Small intestine (tissue), 7 donors: ENCODE measurements around the gene TPD52L2. TPM values are rescaled to one million over a fixed set of nuclear protein-coding genes. Genes with fewer than 3 reads are reported as not detected.
"Not testable (repeated sequence)": the region's sequence is repeated elsewhere in the genome, so short reads cannot be mapped to it uniquely, and the experiment has no call there.

ENCODE experiments used
- DNase-seq, 2 donors: peaks; one replicate each; pipeline versions ENCODE4 v3.0.0 to v3.0.0-alpha.2; 2013
- FAIRE-seq: peaks from 2 replicates; lab custom pipeline; 2012; peaks lifted over from hg19 to GRCh38; lab: Jason Lieb, UNC
- H3K27ac ChIP-seq, 3 donors: one replicate each; pipeline ENCODE4 v1.5.1; 2013; ENCODE audit warnings: low read length in 2 of 3, mild to moderate bottlenecking in 2 of 3, control low read depth in 1 of 3, inconsistent platforms in 1 of 3, low read depth in 1 of 3, moderate library complexity in 1 of 3
- H3K27me3 ChIP-seq, 3 donors: one replicate each; pipeline ENCODE4 v1.6.1; 2013; ENCODE audit warnings: low read length in 3 of 3, inconsistent platforms in 1 of 3; ENCODE audit not compliant: control insufficient read depth in 3 of 3, insufficient read depth in 3 of 3
- H3K36me3 ChIP-seq, 3 donors: one replicate each; pipeline ENCODE4 v1.6.1; 2013; ENCODE audit warnings: low read length in 3 of 3, inconsistent platforms in 1 of 3, low read depth in 1 of 3, mild to moderate bottlenecking in 1 of 3, moderate library complexity in 1 of 3; ENCODE audit not compliant: control insufficient read depth in 3 of 3, insufficient read depth in 2 of 3
- H3K4me1 ChIP-seq, 3 donors: one replicate each; pipeline ENCODE4 v1.6.1; 2013; ENCODE audit warnings: low read length in 2 of 3, inconsistent platforms in 1 of 3, low read depth in 1 of 3, mild to moderate bottlenecking in 1 of 3, moderate library complexity in 1 of 3; ENCODE audit not compliant: control insufficient read depth in 3 of 3, insufficient read depth in 2 of 3
- H3K4me3 ChIP-seq, 3 donors: one replicate each; pipeline ENCODE4 v1.5.1; 2013; ENCODE audit warnings: low read length in 3 of 3, control low read depth in 1 of 3, inconsistent platforms in 1 of 3, low read depth in 1 of 3, mild to moderate bottlenecking in 1 of 3, moderate library complexity in 1 of 3
- H3K9me3 ChIP-seq, 2 donors: one replicate each; pipeline ENCODE4 v1.6.1; 2013; ENCODE audit warnings: low read depth in 1 of 2, low read length in 1 of 2; ENCODE audit not compliant: control insufficient read depth in 2 of 2, insufficient read depth in 1 of 2
- WGBS, 3 donors: extraction: QIAGEN DNeasy Blood & Tissue Kit; methylation state at CpG; one replicate each; pipeline ENCODE4 v1.1.7; 2013; 5-methylcytosine and 5-hydroxymethylcytosine counted together
- polyA plus RNA-seq, 4 donors: library from polyadenylated mRNA; stranded (reverse) in 3 of 4; unstranded in 1 of 4; fragments of 200-250 nt in 3 of 4; fragments of 120-200 nt in 1 of 4; gene quantifications; one replicate each; pipeline versions ENCODE4 v1.2.1 to v1.2.3, GENCODE V29; 2013
- donor health status: healthy with polysubstance abuse.
- donor health status: control.
- donor health status: control.
- donor health status: Bipolar disorder and iron deficiency.
- donor health status: healthy.

TPD52L2 gene
- polyA plus RNA-seq, 4 donors = 65.6 to 87.7 (median 70.0) TPM

DNA sequence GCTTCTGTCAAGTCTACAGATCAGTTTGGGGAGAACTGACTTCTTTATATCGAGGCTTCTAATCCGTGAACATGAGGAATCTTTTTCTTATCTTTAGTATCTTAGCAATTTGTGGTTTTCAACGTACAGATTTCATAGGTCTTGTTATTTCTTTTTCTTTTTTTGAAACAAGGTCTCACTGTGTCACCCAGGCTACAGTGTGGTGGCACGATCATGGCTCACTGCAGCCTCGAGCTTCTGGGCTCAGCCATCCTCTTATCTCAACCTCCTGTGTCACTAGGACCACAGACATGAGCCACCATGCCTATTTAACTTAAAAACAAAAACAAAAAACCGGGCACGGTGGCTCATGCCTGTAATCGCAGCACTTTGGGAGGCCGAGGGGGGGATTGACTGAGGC lies 59.2 kb downstream of the TPD52L2 start:
- DNase-seq = no peak
- no peak overlapping the region for H3K4me3 ChIP-seq
- no peak for FAIRE-seq
- peaks cover 12 to 53% (median 14%) of the 10 kb centered on the region in 3 donors for H3K36me3 ChIP-seq
- H3K9me3 ChIP-seq = no peaks in the 10 kb centered on the region
- H3K27ac ChIP-seq = no peak overlapping the region
- no peaks in the 10 kb centered on the region for H3K4me1 ChIP-seq
- H3K27me3 ChIP-seq = no peaks in the 10 kb centered on the region
- 78 to 82% (median 81%) methylated on average over 9 of the region's 9 CpGs for WGBS, 3 donors

DNA sequence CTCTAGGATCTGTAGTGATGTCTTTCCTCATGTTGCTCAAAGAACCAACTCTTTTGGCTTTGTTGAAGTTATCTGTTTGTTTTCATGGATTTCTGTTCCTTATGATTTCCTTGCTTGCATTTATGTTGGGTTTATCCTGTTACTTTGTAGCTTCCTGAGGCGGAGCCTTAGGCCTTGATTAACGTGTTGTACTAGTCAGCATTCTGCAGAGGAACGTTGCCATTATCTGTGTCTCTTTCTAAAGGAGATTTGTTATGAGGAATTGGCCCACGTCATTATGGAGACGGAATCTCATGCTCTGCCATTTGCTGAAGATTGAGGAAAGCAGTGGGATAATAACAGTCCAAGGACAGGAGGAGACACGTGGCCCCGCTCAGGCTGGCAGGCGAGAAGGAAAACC lies 61.2 kb downstream of the TPD52L2 start:
- no peak for FAIRE-seq
- DNase-seq = no peak
- H3K27ac ChIP-seq = no peak overlapping the region
- WGBS, 3 donors = 80 to 83% (median 81%) methylated on average over 8 of the region's 8 CpGs
- no peaks in the 10 kb centered on the region for H3K27me3 ChIP-seq
- no peaks in the 10 kb centered on the region for H3K9me3 ChIP-seq
- no peak overlapping the region for H3K4me3 ChIP-seq
- peaks cover 17 to 65% (median 21%) of the 10 kb centered on the region in 3 donors for H3K36me3 ChIP-seq
- H3K4me1 ChIP-seq = no peaks in the 10 kb centered on the region

DNA sequence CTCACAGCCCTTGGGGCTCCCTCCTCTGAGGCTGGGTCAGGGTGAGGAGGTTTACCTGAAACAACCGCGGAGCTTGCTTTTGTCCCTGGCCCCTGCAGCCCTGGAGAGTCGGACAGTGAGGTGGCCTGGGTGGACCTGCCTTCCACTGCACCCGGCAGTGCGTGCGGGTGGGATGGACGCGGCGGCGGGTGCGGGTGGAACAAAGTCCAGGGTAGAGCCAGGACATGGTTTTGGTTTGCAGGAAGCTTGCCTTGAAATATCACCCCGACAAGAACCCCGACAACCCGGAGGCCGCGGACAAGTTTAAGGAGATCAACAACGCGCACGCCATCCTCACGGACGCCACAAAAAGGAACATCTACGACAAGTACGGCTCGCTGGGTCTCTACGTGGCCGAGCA lies 64.0 kb downstream of the TPD52L2 start:
- peaks cover 22 to 83% (median 25%) of the 10 kb centered on the region in 3 donors for H3K36me3 ChIP-seq
- H3K4me3 ChIP-seq = no peak overlapping the region
- no peaks in the 10 kb centered on the region for H3K9me3 ChIP-seq
- H3K27ac ChIP-seq = no peak overlapping the region
- H3K4me1 ChIP-seq = no peaks in the 10 kb centered on the region
- FAIRE-seq (no peak), DNase-seq (no peak)
- H3K27me3 ChIP-seq = no peaks in the 10 kb centered on the region
- WGBS, 3 donors = 96 to 98% (median 97%) methylated on average over 26 of the region's 26 CpGs

- not testable (repeated sequence) for H3K27me3 ChIP-seq, H3K4me3 ChIP-seq, H3K27ac ChIP-seq, H3K4me1 ChIP-seq, FAIRE-seq, H3K9me3 ChIP-seq, DNase-seq
- 95 to 98% (median 98%) methylated on average over 29 to 31 of the region's 31 CpGs for WGBS, 3 donors
- peaks cover 22 to 85% (median 29%) of the 10 kb centered on the region in 3 donors for H3K36me3 ChIP-seq
Measured at GRCh38 chr20:63929473-63929883, 64.4 kb downstream of the TPD52L2 start.

DNA sequence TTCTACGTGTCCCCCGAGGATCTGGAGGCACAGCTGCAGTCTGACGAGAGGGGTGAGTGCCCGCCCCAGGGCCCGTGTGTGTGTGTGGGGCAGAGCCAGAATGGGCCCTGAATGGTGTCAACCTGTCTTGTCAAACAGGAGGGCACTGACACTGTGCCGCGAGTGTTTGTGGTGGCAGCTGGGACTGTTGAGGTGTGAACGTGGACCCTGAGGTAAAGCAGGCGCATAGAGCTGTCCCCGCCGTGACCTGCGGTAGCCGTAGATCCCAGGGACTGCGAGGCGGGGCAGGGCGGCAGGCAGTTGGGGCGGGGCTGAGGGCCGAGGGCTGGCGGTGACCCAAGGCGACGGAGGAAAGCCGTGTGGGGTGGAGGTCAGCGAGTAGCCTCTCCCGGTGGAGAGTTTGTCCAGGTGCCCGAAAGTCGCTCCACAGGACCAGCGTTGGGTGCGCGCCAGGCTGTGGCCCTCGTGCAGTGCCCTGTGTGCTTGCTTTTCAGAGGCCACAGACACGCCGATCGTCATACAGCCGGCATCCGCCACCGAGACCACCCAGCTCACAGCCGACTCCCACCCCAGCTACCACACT lies 66.0 kb downstream of the TPD52L2 start:
- Histone ChIP-seq H3K36me3 (peaks cover 22 to 90% (median 37%) of the 10 kb centered on the region in 3 donors), H3K9me3 (no peaks in the 10 kb centered on the region), H3K4me3 (no peak overlapping the region), H3K27me3 (no peaks in the 10 kb centered on the region), H3K4me1 (no peaks in the 10 kb centered on the region), H3K27ac (no peak overlapping the region)
- WGBS, 3 donors = 74 to 87% (median 76%) methylated on average over 35 to 37 of the region's 37 CpGs
- FAIRE-seq (no peak), DNase-seq (no peak)

DNA sequence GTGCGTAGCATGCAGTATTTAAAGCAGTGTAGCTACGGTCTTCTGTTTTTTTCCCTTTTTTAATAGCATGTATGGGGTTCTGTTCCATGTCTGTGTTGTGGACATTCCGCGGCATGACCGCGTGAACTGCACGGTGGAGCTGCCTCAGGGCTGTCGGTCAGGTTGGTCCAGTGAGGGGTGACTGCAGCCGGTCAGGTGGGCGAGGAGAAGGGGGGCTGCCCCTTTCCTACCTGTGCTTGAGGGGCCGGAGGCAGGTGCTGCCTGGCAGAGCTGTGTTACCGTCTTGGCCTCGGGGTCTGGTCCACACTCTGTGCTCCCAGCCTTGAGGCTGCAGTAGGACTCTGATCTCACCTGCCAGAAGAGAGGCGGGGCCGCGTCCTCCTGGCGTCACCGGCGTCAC lies 66.7 kb downstream of the TPD52L2 start:
- H3K9me3 ChIP-seq = no peaks in the 10 kb centered on the region
- FAIRE-seq (no peak), DNase-seq (no peak)
- no peak overlapping the region for H3K27ac ChIP-seq
- 93 to 95% (median 93%) methylated on average over 19 of the region's 19 CpGs for WGBS, 3 donors
- no peaks in the 10 kb centered on the region for H3K4me1 ChIP-seq
- peaks cover 23 to 90% (median 37%) of the 10 kb centered on the region in 3 donors for H3K36me3 ChIP-seq
- no peak overlapping the region for H3K4me3 ChIP-seq
- H3K27me3 ChIP-seq = no peaks in the 10 kb centered on the region

GRCh38 chr20:63932606-63933160 lies 67.6 kb downstream of the TPD52L2 start:
- no peak overlapping the region for H3K4me3 ChIP-seq

GRCh38 chr20:63933646-63934045 lies 68.6 kb downstream of the TPD52L2 start:
- DNase-seq (no peak), FAIRE-seq (no peak)
- H3K36me3 ChIP-seq = peaks cover 22 to 86% (median 29%) of the 10 kb centered on the region in 3 donors
- no peaks in the 10 kb centered on the region for H3K9me3 ChIP-seq
- no peak overlapping the region for H3K4me3 ChIP-seq
- no peaks in the 10 kb centered on the region for H3K27me3 ChIP-seq
- no peaks in the 10 kb centered on the region for H3K4me1 ChIP-seq
- no peak overlapping the region for H3K27ac ChIP-seq
- WGBS, 3 donors = 86 to 89% (median 87%) methylated on average over 5 of the region's 5 CpGs

More at GRCh38 chr20:63932606-63933160, 67.6 kb downstream of the TPD52L2 start:
- Histone ChIP-seq H3K9me3 (no peaks in the 10 kb centered on the region), H3K27ac (no peak overlapping the region), H3K27me3 (no peaks in the 10 kb centered on the region), H3K36me3 (peaks cover 24 to 89% (median 37%) of the 10 kb centered on the region in 3 donors), H3K4me1 (no peaks in the 10 kb centered on the region)
- 89 to 95% (median 92%) methylated on average over 17 of the region's 17 CpGs for WGBS, 3 donors
- no peak for FAIRE-seq
- no peak for DNase-seq
